PFSK-1 (cell line): ENCODE measurements around the gene IKZF1.

ENCODE experiments used
- FOXP2 ChIP-seq: optimal IDR thresholded peaks from 2 replicates; pipeline ENCODE3; 2011; ENCODE audit warnings: borderline replicate concordance, control low read depth, inconsistent platforms; ENCODE audit not compliant: insufficient read depth; ENCODE audit errors: extremely low read length, extremely low read depth
- POLR2AphosphoS5 ChIP-seq: IDR thresholded peaks from 2 replicates; pipeline ENCODE4 v1.6.1; 2012; ENCODE audit warnings: low read depth, mild to moderate bottlenecking, control low read depth, low read length, moderate library complexity
- SIN3A ChIP-seq: IDR thresholded peaks from 2 replicates; pipeline ENCODE4 v1.6.1; 2012; ENCODE audit warnings: mild to moderate bottlenecking, low read length, moderate library complexity, borderline replicate concordance; ENCODE audit not compliant: insufficient read depth
- TAF1 ChIP-seq: IDR thresholded peaks from 2 replicates; pipeline ENCODE4 v1.6.1; 2012; ENCODE audit warnings: low read length, control low read depth, borderline replicate concordance; ENCODE audit not compliant: insufficient read depth
- TF ChIP-seq, protein P1 (sequence below), 2 experiments: IDR thresholded peaks; 2 replicates each; pipeline versions ENCODE4 v1.6.1 to v1.8.0; 2011 to 2012; ENCODE audit warnings: low read depth in 2 of 2, low read length in 2 of 2, control low read depth in 1 of 2, inconsistent platforms in 1 of 2, mild to moderate bottlenecking in 1 of 2, moderate library complexity in 1 of 2; ENCODE audit not compliant: insufficient read depth in 1 of 2

DNA sequence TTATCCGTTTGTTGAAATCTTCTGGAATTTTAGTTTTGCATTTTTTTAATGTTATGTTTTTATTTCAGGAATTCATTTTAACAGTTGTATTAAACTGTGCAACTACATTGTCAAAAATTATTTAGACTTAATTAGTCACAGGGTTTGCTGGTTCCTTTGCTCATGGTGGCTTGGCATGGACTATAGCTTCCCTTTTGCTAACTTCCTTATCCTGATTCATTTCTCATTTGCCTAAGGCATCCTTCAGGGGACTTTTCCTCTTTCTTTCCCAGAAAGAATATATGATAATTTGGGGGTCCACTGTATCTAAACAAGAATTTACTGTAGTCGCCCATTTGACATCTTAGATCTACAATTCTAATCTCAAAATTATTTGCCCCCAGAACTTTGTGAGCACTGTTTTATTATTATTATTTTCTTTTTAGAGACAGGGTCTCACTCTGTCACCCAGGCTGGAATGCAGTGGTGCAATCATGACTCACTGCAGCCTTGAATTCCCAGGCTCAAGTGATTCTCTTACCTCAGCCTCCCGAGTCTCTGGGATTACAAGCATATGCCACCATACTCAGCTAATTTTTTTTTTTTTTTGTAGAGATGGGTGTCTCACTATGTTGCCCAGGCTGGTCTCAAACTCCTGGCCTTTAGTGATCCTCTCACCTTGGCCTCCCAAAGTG lies 131.8 kb downstream of the IKZF1 start:
- TF ChIP-seq TAF1 (no peak), SIN3A (no peak), POLR2AphosphoS5 (no peak), FOXP2 (no peak)
- TF ChIP-seq, protein P1, sequence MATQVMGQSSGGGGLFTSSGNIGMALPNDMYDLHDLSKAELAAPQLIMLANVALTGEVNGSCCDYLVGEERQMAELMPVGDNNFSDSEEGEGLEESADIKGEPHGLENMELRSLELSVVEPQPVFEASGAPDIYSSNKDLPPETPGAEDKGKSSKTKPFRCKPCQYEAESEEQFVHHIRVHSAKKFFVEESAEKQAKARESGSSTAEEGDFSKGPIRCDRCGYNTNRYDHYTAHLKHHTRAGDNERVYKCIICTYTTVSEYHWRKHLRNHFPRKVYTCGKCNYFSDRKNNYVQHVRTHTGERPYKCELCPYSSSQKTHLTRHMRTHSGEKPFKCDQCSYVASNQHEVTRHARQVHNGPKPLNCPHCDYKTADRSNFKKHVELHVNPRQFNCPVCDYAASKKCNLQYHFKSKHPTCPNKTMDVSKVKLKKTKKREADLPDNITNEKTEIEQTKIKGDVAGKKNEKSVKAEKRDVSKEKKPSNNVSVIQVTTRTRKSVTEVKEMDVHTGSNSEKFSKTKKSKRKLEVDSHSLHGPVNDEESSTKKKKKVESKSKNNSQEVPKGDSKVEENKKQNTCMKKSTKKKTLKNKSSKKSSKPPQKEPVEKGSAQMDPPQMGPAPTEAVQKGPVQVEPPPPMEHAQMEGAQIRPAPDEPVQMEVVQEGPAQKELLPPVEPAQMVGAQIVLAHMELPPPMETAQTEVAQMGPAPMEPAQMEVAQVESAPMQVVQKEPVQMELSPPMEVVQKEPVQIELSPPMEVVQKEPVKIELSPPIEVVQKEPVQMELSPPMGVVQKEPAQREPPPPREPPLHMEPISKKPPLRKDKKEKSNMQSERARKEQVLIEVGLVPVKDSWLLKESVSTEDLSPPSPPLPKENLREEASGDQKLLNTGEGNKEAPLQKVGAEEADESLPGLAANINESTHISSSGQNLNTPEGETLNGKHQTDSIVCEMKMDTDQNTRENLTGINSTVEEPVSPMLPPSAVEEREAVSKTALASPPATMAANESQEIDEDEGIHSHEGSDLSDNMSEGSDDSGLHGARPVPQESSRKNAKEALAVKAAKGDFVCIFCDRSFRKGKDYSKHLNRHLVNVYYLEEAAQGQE (IDR thresholded peaks at IDR 0.05; ENCODE audit: insufficient read depth in 1 of 2, low read depth in 2 of 2, low read length in 2 of 2), result no peak
